Fibroblast of mammary gland (primary cell): ENCODE results near the gene PERP.

Experiments used
- DNase-seq: peaks from one replicate; pipeline ENCODE4 v3.0.0-alpha.2; 2010; ENCODE audit warnings: low read depth
- H3K4me3 ChIP-seq: 2 replicates; pipeline ENCODE4 v1.5.1; 2011; ENCODE audit warnings: low read depth, mild to moderate bottlenecking, low read length, moderate library complexity; ENCODE audit not compliant: control insufficient read depth
- CTCF ChIP-seq: conservative IDR thresholded peaks from 2 replicates; pipeline ENCODE4 v1.5.1; 2011; ENCODE audit warnings: low read depth, low read length, inconsistent platforms; ENCODE audit not compliant: control insufficient read depth, insufficient read depth

The PERP gene

GRCh38 chr6:138105446-138105845 lies 1.8 kb downstream of the PERP start:
- DNase-seq = no peak
- H3K4me3 ChIP-seq = no peak overlapping the region
- no peak for TF ChIP-seq CTCF

- TF ChIP-seq CTCF = no peak
- H3K4me3 ChIP-seq = no peak overlapping the region
- no peak for DNase-seq
These were observed 2.5 kb downstream of the PERP start for GRCh38 chr6:138104618-138105213.

- TF ChIP-seq CTCF = no peak
- H3K4me3 ChIP-seq = no peak overlapping the region
- no peak for DNase-seq
These were observed 3.3 kb downstream of the PERP start for GRCh38 chr6:138103871-138104270.

- TF ChIP-seq CTCF = no peak
- no peak overlapping the region for H3K4me3 ChIP-seq
- DNase-seq = no peak
These were observed 5.1 kb downstream of the PERP start for GRCh38 chr6:138101946-138102731.

GRCh38 chr6:138099832-138100231 lies 7.4 kb downstream of the PERP start:
- H3K4me3 ChIP-seq = no peak overlapping the region
- TF ChIP-seq CTCF = no peak
- DNase-seq = peak; percentile 92

- no peak for DNase-seq
- no peak overlapping the region for H3K4me3 ChIP-seq
- no peak for TF ChIP-seq CTCF
These were observed 8.9 kb downstream of the PERP start for GRCh38 chr6:138098306-138098705.

GRCh38 chr6:138094260-138094659 lies 13.0 kb downstream of the PERP start:
- H3K4me3 ChIP-seq = no peak overlapping the region
- no peak for TF ChIP-seq CTCF
- DNase-seq = no peak
